Subcutaneous abdominal adipose tissue (tissue), 5 donors: ENCODE data around the gene SMCP.

Experiments
- H3K27ac ChIP-seq: one replicate; pipeline ENCODE4 v1.7.0; 2013; ENCODE audit warnings: low read depth, mild to moderate bottlenecking, inconsistent platforms, low read length, moderate library complexity
- H3K27me3 ChIP-seq, 5 donors: one replicate each; pipeline ENCODE4 v1.7.0; 2013; ENCODE audit warnings: low read length in 5 of 5, inconsistent platforms in 1 of 5; ENCODE audit not compliant: control insufficient read depth in 5 of 5, insufficient read depth in 4 of 5
- H3K36me3 ChIP-seq, 5 donors: one replicate each; pipeline ENCODE4 v1.7.0; 2013; ENCODE audit warnings: low read length in 5 of 5; ENCODE audit not compliant: control insufficient read depth in 5 of 5, insufficient read depth in 5 of 5
- H3K4me1 ChIP-seq, 5 donors: one replicate each; pipeline ENCODE4 v1.7.0; 2013; ENCODE audit warnings: low read length in 5 of 5, mild to moderate bottlenecking in 3 of 5, moderate library complexity in 1 of 5; ENCODE audit not compliant: control insufficient read depth in 5 of 5, insufficient read depth in 5 of 5
- H3K4me3 ChIP-seq, 5 donors: one replicate each; pipeline ENCODE4 v1.7.0; 2013; ENCODE audit warnings: low read length in 5 of 5, low read depth in 1 of 5
- H3K9ac ChIP-seq, 5 donors: one replicate each; pipeline ENCODE4 v1.7.0; 2013; ENCODE audit warnings: low read length in 5 of 5, mild to moderate bottlenecking in 4 of 5, moderate library complexity in 3 of 5
- H3K9me3 ChIP-seq, 5 donors: one replicate each; pipeline ENCODE4 v1.7.0; 2013; ENCODE audit warnings: low read length in 5 of 5; ENCODE audit not compliant: control insufficient read depth in 5 of 5
- donor health status: healthy.
- donor health status: healthy.
- donor health status: healthy.
- donor health status: healthy.
- donor health status: healthy.

The SMCP gene

DNA sequence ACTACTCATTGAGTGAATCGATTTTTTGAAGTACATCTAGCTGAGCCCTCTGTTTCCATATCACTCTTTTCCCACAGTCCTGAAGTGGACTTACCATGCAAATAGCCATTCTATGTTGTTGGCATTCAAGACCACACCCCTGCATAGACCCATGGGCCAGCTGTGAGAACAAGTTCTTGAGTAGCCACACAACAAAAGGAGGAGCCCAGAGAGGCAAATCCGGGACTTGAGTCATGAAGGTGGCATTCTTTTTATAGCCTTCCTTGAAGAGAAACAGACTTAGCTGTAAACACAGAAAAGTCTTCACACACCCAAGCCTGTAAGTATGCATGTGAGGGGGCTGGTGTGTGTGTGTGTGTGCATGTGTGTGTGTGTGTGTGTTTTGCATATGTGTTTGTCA is 55.1 kb downstream of the SMCP start:
- H3K27ac ChIP-seq, result no peak overlapping the region
- no peaks in the 10 kb centered on the region for H3K4me1 ChIP-seq
- H3K9ac ChIP-seq, result no peak overlapping the region
- no peak overlapping the region for H3K4me3 ChIP-seq
- peaks cover 0 to 4% (median 0%) of the 10 kb centered on the region in 5 donors for H3K27me3 ChIP-seq
- H3K9me3 ChIP-seq, result peaks cover 0 to 2% (median 0%) of the 10 kb centered on the region in 5 donors
- H3K36me3 ChIP-seq, result no peaks in the 10 kb centered on the region
